GM06990 (cell line): ENCODE results near the gene GLS.
"Not testable (repeated sequence)": the region's sequence is repeated elsewhere in the genome, so short reads cannot be mapped to it uniquely, and the experiment has no call there.

Experiments
- DNase-seq: peaks from one replicate; pipeline ENCODE4 v3.0.0-alpha.2; 2011; ENCODE audit not compliant: insufficient read length; ENCODE audit errors: extremely low read depth
- H3K27me3 ChIP-seq: replicated peaks from 2 replicates; pipeline ENCODE4 v1.6.0; 2011; ENCODE audit warnings: low read length; ENCODE audit not compliant: control insufficient read depth, insufficient read depth
- H3K36me3 ChIP-seq: 2 replicates; pipeline ENCODE4 v1.5.1; 2011; ENCODE audit warnings: low read length; ENCODE audit not compliant: control insufficient read depth, insufficient read depth
- H3K4me3 ChIP-seq: replicated peaks from 2 replicates; pipeline ENCODE4 v1.5.1; 2011; ENCODE audit warnings: low read depth, mild to moderate bottlenecking, control low read depth, low read length
- TF ChIP-seq, protein P1 (sequence below): IDR thresholded peaks from 2 replicates; pipeline ENCODE4 v1.5.1; 2011; ENCODE audit warnings: low read length, control low read depth, mild to moderate bottlenecking, inconsistent platforms; ENCODE audit not compliant: insufficient read depth, poor library complexity, severe bottlenecking

GLS gene

DNA sequence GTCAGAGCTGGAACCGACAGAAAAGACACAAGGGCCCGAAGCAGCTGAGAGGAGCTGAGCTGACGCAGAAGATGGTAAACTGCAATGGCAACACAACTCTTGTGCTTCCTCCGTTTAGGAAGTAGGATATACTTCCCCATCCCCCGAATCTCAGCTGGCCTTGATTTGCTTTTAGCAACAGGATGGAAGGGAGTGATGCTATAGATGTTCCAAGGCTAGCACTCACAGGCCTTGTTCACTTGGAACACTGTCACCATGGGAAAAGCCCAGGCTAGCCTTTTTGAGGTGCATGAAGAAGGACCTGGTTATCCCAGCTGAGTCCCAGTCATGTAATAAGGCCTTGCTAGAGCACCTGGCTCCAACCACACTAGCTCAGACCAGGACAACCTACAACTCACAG, 107.3 kb downstream of the GLS start:
- H3K4me3 ChIP-seq = no peak overlapping the region
- H3K36me3 ChIP-seq = peaks cover 58% of the 10 kb centered on the region

DNA sequence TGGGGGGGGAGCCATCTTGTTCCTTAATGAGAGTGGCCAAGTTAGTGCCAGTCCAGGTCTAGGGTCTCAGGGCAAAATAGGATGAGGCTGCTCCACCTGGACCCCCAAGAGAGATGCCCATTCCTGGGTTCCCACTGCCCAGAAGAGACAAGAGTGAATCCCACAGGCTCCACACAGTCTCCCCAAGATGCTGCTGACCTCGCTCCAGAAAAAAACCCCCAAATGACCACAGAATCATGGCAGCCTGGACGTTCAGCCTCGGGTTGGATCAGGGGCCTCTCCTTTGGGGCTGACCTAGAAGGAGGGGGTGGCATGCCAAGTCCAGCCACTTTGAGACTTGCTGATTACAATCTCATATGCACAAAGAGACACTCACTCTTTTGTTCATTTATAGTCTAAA, 108.3 kb downstream of the GLS start:
- DNase-seq = no peak
- Histone ChIP-seq H3K36me3 (peaks cover 60% of the 10 kb centered on the region), H3K4me3 (no peak overlapping the region), H3K27me3 (no peaks in the 10 kb centered on the region)
- TF ChIP-seq, protein P1, sequence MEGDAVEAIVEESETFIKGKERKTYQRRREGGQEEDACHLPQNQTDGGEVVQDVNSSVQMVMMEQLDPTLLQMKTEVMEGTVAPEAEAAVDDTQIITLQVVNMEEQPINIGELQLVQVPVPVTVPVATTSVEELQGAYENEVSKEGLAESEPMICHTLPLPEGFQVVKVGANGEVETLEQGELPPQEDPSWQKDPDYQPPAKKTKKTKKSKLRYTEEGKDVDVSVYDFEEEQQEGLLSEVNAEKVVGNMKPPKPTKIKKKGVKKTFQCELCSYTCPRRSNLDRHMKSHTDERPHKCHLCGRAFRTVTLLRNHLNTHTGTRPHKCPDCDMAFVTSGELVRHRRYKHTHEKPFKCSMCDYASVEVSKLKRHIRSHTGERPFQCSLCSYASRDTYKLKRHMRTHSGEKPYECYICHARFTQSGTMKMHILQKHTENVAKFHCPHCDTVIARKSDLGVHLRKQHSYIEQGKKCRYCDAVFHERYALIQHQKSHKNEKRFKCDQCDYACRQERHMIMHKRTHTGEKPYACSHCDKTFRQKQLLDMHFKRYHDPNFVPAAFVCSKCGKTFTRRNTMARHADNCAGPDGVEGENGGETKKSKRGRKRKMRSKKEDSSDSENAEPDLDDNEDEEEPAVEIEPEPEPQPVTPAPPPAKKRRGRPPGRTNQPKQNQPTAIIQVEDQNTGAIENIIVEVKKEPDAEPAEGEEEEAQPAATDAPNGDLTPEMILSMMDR = no peak

More for the DNA sequence above, 107.3 kb downstream of the GLS start:
- no peaks in the 10 kb centered on the region for H3K27me3 ChIP-seq
- no peak for DNase-seq
- TF ChIP-seq, protein P1 = no peak

DNA sequence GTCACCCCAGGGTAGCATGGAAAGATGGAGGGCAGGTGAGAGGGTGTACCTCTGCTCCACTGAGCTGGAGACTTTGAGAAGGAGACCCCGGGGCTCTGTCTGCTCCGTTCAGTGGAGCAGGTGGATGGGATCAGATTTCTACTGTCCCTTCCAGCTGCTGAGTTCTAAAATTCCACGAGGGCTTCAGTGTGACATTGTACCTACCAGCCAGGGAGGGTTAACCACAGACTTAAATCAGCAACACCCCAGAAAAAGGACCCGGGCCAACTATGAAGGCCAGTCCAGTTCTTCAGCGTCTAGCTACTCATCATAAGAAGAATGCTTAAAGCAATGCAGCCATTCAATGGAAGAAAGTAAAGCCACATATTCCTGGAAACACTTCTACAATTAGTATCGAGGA, 109.5 kb downstream of the GLS start:
- Histone ChIP-seq H3K27me3 (no peaks in the 10 kb centered on the region), H3K36me3 (peaks cover 61% of the 10 kb centered on the region), H3K4me3 (no peak overlapping the region)
- DNase-seq = no peak
- TF ChIP-seq, protein P1 = no peak

DNA sequence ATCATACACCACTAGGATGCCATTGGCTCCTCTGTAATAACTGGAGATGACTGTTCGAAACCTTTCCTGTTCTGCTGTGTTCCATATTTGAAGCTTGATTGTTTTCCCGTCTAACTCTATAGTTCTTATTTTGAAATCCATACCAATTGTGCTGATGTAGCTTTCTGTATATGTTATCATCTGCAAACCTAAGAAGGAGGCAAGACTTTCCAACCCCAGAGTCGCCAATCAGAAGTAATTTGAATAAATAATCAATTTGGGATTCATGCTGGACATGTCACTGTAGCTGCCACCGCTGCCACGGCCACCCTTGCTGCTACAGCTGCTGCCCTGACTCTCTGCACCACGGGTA, 112.6 kb downstream of the GLS start:
- Histone ChIP-seq H3K27me3 (no peaks in the 10 kb centered on the region), H3K36me3 (peaks cover 58% of the 10 kb centered on the region), H3K4me3 (no peak overlapping the region)
- no peak for DNase-seq
- TF ChIP-seq, protein P1 = no peak

DNA sequence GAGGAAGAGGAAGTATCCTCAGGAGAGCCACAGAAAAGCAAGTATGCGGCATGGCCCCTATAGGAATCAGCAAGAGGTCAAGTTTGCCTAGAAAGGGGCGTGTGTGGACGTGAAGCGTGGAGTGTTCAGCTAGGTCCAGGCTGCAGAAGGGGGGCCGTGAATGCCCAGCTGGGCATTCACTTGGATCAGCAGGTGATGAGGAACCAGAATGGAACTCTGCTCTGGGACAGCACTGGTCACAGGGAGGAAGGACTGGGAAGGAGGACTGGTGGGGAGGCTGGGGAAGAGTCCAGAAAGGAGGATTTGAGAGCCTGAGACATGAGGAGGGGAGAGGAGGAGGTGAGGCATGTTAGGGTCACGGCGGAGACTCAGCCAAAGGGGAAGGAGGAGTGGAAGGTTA, 113.5 kb downstream of the GLS start:
- no peak for DNase-seq
- Histone ChIP-seq H3K4me3 (no peak overlapping the region), H3K27me3 (no peaks in the 10 kb centered on the region), H3K36me3 (peaks cover 56% of the 10 kb centered on the region)
- TF ChIP-seq, protein P1 = no peak

DNA sequence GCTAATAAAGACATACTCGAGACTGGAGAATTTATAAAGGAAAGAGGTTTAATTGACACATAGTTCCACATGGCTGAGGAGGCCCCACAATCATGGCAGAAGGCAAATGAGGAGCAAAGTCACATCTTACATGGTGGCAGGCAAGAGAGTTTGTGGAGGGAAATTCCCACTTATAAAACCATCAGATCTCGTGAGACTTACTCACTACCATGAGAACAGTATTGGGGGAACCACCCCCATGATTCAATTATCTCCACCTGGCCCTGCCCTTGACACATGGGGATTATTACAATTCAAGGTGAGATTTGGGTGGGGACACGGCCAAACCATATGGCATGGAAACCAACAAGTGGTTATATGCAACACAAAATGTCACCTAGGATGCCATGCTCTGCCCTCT, 114.7 kb downstream of the GLS start:
- DNase-seq, H3K4me3 ChIP-seq, H3K27me3 ChIP-seq: not testable (repeated sequence)
- H3K36me3 ChIP-seq = peaks cover 59% of the 10 kb centered on the region
